A549 (cell line): ENCODE results near the gene CARMIL1.

Experiments
- CEBPB ChIP-seq, 2 experiments: fragments of >200 bp in 1 of 2; sonication (Bioruptor Twin) in 1 of 2; formaldehyde crosslinking in 1 of 2; IDR thresholded peaks; 2 replicates each; pipeline ENCODE4 v1.6.1; 2012 to 2016
- CHD2 ChIP-seq: fragments of 150-350 bp; IDR thresholded peaks from 2 replicates; pipeline ENCODE4 v1.6.1; 2014; ENCODE audit warnings: low read length; ENCODE audit not compliant: partially characterized antibody
- CHD4 ChIP-seq: fragments of 200-600 bp; sonication (generic); IDR thresholded peaks from 2 replicates; pipeline ENCODE4 v1.6.1; 2016; ENCODE audit warnings: antibody characterized with exemption, mild to moderate bottlenecking, borderline replicate concordance
- ESRRA ChIP-seq: fragments of 150-350 bp; IDR thresholded peaks from 2 replicates; pipeline ENCODE4 v1.6.1; 2014; ENCODE audit warnings: mild to moderate bottlenecking, low read length, borderline replicate concordance
- JUN ChIP-seq, 2 experiments: fragments of >200 bp; sonication (Bioruptor Twin); formaldehyde crosslinking; IDR thresholded peaks; 2 replicates in 1 of 2; 3 replicates in 1 of 2; pipeline ENCODE4 v1.6.1; 2016 to 2017
- POLR2A ChIP-seq: IDR thresholded peaks from 2 replicates; pipeline ENCODE4 v1.6.1; 2012; ENCODE audit warnings: mild to moderate bottlenecking, low read length
- RAD21 ChIP-seq, 2 experiments: fragments of >200 bp in 1 of 2; sonication (Bioruptor Twin) in 1 of 2; formaldehyde crosslinking in 1 of 2; IDR thresholded peaks in 1 of 2; conservative IDR thresholded peaks in 1 of 2; 2 replicates in 1 of 2; 3 replicates in 1 of 2; pipeline ENCODE4 v1.6.1; 2012 to 2018; ENCODE audit warnings: inconsistent platforms in 1 of 2
- RARB ChIP-seq: fragments of 250-450 bp; sonication (Bioruptor Pico); IDR thresholded peaks from 2 replicates; pipeline ENCODE4 v1.8.0; 2021; ENCODE audit warnings: mild to moderate bottlenecking, moderate library complexity
- TF ChIP-seq, protein P1 (sequence below): fragments of >200 bp; sonication (Bioruptor Twin); formaldehyde crosslinking; IDR thresholded peaks from 3 replicates; pipeline ENCODE4 v1.5.1; 2016
- TF ChIP-seq, protein P2 (sequence below): IDR thresholded peaks from 2 replicates; pipeline ENCODE4 v1.6.1; 2012

DNA sequence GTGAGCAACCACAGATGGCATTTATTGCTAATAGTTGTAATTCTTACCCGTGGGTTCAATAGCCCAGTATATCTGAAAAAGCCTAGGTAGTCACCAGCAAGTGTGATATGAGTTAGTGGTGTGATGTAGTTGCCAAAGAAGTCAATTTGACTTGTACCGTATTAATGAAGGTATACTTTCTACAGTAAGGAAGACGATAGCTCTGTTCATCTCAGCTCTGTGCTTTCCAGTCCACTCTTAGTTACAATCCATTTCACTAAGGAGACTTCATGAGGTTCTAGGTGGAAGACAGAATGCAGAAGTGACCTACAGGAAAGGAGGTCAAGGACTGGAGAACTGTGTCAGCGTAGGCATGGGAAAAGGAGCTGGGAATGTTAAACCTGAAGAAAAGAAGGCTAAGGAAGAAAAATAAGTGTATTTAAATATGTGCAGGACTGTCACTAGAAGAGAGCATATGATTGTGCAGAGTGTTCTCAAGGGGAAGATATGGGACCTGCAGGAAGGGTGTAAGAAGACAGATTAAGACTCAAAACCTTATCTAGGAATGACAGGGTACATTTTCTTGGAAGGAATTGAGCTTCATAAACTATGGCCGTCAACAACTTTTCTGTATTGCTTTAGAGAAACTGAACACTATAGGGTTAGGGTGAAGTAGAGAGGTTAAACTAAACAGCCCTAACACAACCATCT lies 255.9 kb downstream of the CARMIL1 start:
- no peak for TF ChIP-seq POLR2A
- TF ChIP-seq, protein P1, sequence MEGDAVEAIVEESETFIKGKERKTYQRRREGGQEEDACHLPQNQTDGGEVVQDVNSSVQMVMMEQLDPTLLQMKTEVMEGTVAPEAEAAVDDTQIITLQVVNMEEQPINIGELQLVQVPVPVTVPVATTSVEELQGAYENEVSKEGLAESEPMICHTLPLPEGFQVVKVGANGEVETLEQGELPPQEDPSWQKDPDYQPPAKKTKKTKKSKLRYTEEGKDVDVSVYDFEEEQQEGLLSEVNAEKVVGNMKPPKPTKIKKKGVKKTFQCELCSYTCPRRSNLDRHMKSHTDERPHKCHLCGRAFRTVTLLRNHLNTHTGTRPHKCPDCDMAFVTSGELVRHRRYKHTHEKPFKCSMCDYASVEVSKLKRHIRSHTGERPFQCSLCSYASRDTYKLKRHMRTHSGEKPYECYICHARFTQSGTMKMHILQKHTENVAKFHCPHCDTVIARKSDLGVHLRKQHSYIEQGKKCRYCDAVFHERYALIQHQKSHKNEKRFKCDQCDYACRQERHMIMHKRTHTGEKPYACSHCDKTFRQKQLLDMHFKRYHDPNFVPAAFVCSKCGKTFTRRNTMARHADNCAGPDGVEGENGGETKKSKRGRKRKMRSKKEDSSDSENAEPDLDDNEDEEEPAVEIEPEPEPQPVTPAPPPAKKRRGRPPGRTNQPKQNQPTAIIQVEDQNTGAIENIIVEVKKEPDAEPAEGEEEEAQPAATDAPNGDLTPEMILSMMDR: no peak
- TF ChIP-seq JUN (IDR thresholded peaks at IDR 0.05): no peak
- no peak for TF ChIP-seq RAD21 (conservative IDR thresholded peaks at IDR 0.05 in 1 of 2, IDR thresholded peaks at IDR 0.05 in 1 of 2)
- TF ChIP-seq, protein P2, sequence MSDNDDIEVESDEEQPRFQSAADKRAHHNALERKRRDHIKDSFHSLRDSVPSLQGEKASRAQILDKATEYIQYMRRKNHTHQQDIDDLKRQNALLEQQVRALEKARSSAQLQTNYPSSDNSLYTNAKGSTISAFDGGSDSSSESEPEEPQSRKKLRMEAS: no peak
- no peak for TF ChIP-seq RARB (CRISPR knock-in tag)
- TF ChIP-seq CHD2: no peak
- no peak for TF ChIP-seq CEBPB (IDR thresholded peaks at IDR 0.05)
- no peak for TF ChIP-seq CHD4
- TF ChIP-seq ESRRA: no peak
